RWPE2 (cell line): ENCODE measurements around the gene CAMK1D.

Source experiments
- ATAC-seq: fragments of 200-7000 bp; cut with Tn5 transposase; 3 replicates; pipeline ENCODE4 v1.9.1; 2021; ENCODE audit warnings: low read depth
- DNase-seq: peaks from one replicate; pipeline ENCODE4 v3.0.0-alpha.2; 2020; ENCODE audit warnings: low spot score
- H3K27ac ChIP-seq: fragments of 450-650 bp; 2 replicates; pipeline ENCODE4 v1.5.1; 2017; ENCODE audit warnings: mild to moderate bottlenecking; ENCODE audit not compliant: poor library complexity, severe bottlenecking
- H3K27me3 ChIP-seq: fragments of 250-450 bp; sonication (Bioruptor Pico); 2 replicates; pipeline ENCODE4 v1.5.1; 2021; ENCODE audit warnings: mild to moderate bottlenecking, moderate library complexity; ENCODE audit not compliant: insufficient read depth, poor library complexity, severe bottlenecking
- H3K36me3 ChIP-seq: fragments of 250-450 bp; sonication (Bioruptor Pico); 2 replicates; pipeline ENCODE4 v1.5.1; 2020; ENCODE audit warnings: low read depth, mild to moderate bottlenecking, moderate library complexity
- H3K4me1 ChIP-seq: fragments of 250-450 bp; sonication (Bioruptor Pico); 2 replicates; pipeline ENCODE4 v1.5.1; 2021; ENCODE audit warnings: mild to moderate bottlenecking, moderate library complexity; ENCODE audit not compliant: insufficient read depth, poor library complexity, severe bottlenecking
- H3K4me3 ChIP-seq: fragments of 250-450 bp; sonication (Bioruptor Pico); 2 replicates; pipeline ENCODE4 v1.5.1; 2021; ENCODE audit warnings: mild to moderate bottlenecking, moderate library complexity; ENCODE audit not compliant: severe bottlenecking
- H3K9me3 ChIP-seq: fragments of 250-450 bp; sonication (Bioruptor Pico); 2 replicates; pipeline ENCODE4 v1.5.1; 2021; ENCODE audit warnings: mild to moderate bottlenecking, moderate library complexity; ENCODE audit not compliant: severe bottlenecking
- TF ChIP-seq, protein P1 (sequence below): fragments of 450-650 bp; IDR thresholded peaks from one replicate; pipeline ENCODE4 v1.5.1; 2017; ENCODE audit warnings: mild to moderate bottlenecking, moderate library complexity; ENCODE audit not compliant: poor library complexity, severe bottlenecking

The CAMK1D gene

DNA sequence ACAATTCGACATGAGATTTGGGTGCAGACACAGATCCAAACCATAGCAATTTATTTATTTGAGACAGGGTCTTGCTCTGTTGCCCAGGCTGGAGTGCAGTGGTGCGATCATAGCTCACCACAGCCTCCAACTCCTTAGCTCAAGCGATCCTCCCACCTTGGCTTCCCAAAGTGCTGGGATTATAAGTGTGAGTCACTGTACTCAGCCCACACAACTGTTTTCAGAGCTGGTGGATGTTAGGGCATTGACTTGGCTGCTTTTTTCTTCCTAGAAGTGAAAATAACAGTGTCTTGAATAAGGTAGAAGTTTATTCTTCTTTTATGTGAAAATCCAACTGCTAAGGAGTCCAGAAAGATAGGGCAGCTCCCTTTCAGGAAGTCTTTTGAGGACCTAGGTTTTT lies 520.1 kb downstream of the CAMK1D start:
- H3K9me3 ChIP-seq: no peaks in the 10 kb centered on the region
- no peaks in the 10 kb centered on the region for H3K36me3 ChIP-seq
- H3K27me3 ChIP-seq: no peaks in the 10 kb centered on the region
- no peaks in the 10 kb centered on the region for H3K4me1 ChIP-seq
- H3K27ac ChIP-seq: no peak overlapping the region
- H3K4me3 ChIP-seq: no peak overlapping the region
- TF ChIP-seq, protein P1, sequence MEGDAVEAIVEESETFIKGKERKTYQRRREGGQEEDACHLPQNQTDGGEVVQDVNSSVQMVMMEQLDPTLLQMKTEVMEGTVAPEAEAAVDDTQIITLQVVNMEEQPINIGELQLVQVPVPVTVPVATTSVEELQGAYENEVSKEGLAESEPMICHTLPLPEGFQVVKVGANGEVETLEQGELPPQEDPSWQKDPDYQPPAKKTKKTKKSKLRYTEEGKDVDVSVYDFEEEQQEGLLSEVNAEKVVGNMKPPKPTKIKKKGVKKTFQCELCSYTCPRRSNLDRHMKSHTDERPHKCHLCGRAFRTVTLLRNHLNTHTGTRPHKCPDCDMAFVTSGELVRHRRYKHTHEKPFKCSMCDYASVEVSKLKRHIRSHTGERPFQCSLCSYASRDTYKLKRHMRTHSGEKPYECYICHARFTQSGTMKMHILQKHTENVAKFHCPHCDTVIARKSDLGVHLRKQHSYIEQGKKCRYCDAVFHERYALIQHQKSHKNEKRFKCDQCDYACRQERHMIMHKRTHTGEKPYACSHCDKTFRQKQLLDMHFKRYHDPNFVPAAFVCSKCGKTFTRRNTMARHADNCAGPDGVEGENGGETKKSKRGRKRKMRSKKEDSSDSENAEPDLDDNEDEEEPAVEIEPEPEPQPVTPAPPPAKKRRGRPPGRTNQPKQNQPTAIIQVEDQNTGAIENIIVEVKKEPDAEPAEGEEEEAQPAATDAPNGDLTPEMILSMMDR: no peak
- DNase-seq (no peak), ATAC-seq (no peak)

DNA sequence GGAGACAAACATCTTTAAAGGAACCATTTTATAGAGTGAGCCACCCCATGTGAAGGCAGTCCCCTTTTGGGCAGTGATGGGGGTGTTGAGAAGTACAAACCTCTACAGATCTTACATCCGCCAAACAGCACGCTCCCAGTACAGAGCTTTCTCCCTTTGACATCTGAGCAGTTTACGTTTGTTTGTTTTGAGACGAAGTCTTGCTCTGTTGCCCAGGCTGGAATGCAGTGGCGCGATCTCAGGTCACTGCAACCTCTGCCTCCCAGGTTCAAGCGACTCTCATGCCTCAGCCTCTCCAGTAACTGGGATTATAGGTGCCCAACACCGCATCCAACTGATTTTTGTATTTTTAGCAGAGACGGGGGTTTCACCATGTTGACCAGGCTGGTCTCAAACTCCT lies 523.2 kb downstream of the CAMK1D start:
- no peaks in the 10 kb centered on the region for H3K9me3 ChIP-seq
- H3K27me3 ChIP-seq: no peaks in the 10 kb centered on the region
- no peak overlapping the region for H3K4me3 ChIP-seq
- no peak for ATAC-seq
- no peaks in the 10 kb centered on the region for H3K36me3 ChIP-seq
- H3K4me1 ChIP-seq: no peaks in the 10 kb centered on the region
- no peak overlapping the region for H3K27ac ChIP-seq
- DNase-seq: no peak
- TF ChIP-seq, protein P1: no peak

- no peak overlapping the region for H3K27ac ChIP-seq
- H3K4me3 ChIP-seq: no peak overlapping the region
- no peaks in the 10 kb centered on the region for H3K36me3 ChIP-seq
- no peaks in the 10 kb centered on the region for H3K9me3 ChIP-seq
- H3K4me1 ChIP-seq: no peaks in the 10 kb centered on the region
- TF ChIP-seq, protein P1: no peak
- no peak for DNase-seq
- no peaks in the 10 kb centered on the region for H3K27me3 ChIP-seq
- ATAC-seq: no peak
Measured at GRCh38 chr10:12873172-12873571, 523.8 kb downstream of the CAMK1D start.

- Histone ChIP-seq H3K4me1 (no peaks in the 10 kb centered on the region), H3K27me3 (no peaks in the 10 kb centered on the region), H3K27ac (no peak overlapping the region), H3K4me3 (no peak overlapping the region), H3K36me3 (no peaks in the 10 kb centered on the region), H3K9me3 (no peaks in the 10 kb centered on the region)
- no peak for DNase-seq
- no peak for ATAC-seq
- TF ChIP-seq, protein P1: no peak
Measured at GRCh38 chr10:12874501-12874900, 525.2 kb downstream of the CAMK1D start.

- DNase-seq: no peak
- H3K36me3 ChIP-seq: no peaks in the 10 kb centered on the region
Measured at GRCh38 chr10:12875100-12875499, 525.8 kb downstream of the CAMK1D start.

More at GRCh38 chr10:12875100-12875499, 525.8 kb downstream of the CAMK1D start:
- H3K27ac ChIP-seq: no peak overlapping the region
- H3K27me3 ChIP-seq: no peaks in the 10 kb centered on the region
- no peak for ATAC-seq
- H3K4me1 ChIP-seq: no peaks in the 10 kb centered on the region
- no peaks in the 10 kb centered on the region for H3K9me3 ChIP-seq
- no peak overlapping the region for H3K4me3 ChIP-seq
- TF ChIP-seq, protein P1: no peak
